GM21390 (cell line): ENCODE data around the gene DTX3L.
"Not testable (repeated sequence)": the region's sequence is repeated elsewhere in the genome, so short reads cannot be mapped to it uniquely, and the experiment has no call there.

ENCODE experiments used
- ATAC-seq: cut with Tn5 transposase; IDR thresholded peaks from one replicate; pipeline ENCODE4 v1.9.1; 2021; ENCODE audit not compliant: unreplicated experiment

Gene DTX3L

DNA sequence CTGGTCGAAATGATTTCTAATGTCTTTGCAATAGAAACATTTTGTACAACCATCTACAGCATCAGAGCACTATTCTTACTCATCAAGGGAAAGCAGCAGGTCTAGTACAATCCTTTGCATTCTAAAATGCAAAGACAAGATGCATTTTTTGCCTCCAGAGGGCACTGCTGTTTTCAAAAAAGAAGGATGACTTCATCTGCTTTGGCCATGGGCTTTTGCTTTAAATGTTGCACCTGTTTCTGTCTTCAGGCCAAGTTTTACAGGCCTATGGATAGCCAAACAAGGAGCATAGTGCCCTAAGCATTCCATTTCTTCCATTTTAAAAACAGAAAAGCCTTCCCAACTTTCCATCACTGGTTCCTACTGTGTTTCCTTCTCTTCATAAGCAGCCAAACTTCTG lies 3.5 kb upstream of the DTX3L start:
- ATAC-seq, result no peak

DNA sequence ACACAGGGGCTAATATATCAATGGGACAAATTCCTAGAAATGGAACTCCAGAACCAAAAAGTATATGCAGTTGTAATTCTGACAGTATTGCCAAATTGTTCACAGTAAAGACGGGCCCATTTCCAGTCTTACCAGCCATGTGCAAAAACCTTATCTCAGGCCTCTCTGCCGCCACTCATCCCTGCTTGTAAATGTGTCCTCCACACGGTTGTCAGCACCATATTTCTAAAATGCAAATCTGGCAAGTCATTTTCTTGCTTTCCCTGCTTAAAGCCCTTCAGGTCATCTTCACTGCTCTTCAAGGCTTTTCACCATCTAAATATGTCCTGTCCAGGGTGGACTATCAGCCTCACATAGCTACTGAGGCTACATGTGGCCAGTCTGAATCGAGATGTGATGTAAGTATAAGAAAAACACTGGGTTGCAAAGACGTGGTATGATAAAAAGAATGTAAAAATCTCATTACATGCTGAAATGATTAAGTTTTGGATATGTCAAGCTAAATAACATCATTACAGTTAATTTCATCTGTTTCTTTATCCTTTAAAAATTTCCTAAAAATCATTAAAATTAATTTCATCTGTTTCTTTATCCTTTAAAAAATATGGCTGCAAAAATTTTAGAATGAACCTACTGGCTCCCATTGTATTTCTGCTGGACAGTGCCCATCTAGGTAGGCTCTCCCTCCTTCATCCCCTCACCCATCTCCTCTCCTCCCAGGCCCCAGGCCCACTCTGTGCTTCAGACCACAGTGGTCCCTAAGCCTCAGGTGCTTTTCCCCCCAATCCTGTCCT lies 1.0 kb upstream of the DTX3L start:
- ATAC-seq, result no peak

DNA sequence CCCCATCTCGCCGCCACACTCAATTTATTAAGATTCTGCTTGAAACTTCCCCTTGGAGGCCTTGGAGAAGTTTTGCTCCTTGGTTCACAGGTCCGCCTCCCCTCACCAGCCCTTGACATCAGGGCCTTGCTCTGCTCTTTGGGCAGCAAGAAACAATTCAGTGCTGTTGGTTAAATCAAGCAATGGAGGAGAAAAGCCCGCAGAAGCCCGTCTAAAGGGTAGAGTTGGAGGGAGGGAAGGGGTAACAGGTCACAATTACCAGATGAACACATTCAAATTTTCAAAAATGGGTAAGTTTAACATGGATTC lies 467 bp upstream of the DTX3L start:
- no peak for ATAC-seq

DNA sequence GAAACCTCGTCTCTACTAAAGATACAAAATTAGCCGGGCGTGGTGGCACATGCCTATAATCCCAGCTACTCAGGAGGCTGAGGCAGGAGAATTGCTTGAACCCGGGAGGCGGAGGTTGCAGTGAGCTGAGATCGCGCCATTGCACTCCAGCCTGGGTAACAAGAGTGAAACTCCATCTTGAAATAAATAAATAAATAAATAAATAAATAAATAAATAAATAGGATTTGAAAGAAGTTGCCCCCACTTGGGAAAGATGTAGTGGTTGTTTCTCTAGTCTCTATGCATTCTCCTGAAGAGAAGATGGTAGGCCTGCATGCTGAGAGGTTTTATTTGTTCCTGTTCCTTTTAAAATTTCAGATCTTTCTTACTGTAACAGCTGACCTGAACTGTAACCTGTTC lies 4.0 kb downstream of the DTX3L start:
- not testable (repeated sequence) for ATAC-seq

DNA sequence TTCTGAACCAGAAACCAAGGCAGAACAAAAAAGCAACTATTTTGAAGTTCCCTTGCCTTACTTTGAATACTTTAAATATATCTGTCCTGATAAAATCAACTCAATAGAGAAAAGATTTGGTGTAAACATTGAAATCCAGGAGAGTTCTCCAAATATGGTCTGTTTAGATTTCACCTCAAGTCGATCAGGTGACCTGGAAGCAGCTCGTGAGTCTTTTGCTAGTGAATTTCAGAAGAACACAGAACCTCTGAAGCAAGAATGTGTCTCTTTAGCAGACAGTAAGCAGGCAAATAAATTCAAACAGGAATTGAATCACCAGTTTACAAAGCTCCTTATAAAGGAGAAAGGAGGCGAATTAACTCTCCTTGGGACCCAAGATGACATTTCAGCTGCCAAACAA lies 4.6 kb downstream of the DTX3L start:
- no peak for ATAC-seq

DNA sequence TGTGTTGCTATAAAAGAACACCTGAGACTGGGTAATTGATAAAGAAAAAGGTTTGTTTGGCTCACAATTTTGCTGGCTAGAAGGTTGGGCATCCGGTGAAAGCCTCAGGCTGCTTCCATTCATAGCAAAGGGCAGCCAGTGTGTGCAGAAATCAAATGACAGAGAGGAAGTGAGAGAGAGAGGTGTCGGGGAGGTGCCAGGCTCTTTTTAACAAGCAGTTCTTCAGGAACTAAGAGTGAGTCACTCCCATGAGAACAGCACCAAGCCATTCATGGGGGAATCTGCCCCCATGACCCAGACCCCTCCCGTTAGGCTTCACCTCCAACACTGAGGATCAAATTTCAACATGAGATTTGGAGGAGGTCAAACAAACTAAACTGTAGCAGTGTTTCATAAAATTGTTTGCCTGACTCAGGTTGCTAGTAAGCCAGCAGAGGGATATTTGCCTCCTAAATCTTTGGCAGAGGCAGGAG lies 8.8 kb downstream of the DTX3L start:
- peak; percentile 32 for ATAC-seq

DNA sequence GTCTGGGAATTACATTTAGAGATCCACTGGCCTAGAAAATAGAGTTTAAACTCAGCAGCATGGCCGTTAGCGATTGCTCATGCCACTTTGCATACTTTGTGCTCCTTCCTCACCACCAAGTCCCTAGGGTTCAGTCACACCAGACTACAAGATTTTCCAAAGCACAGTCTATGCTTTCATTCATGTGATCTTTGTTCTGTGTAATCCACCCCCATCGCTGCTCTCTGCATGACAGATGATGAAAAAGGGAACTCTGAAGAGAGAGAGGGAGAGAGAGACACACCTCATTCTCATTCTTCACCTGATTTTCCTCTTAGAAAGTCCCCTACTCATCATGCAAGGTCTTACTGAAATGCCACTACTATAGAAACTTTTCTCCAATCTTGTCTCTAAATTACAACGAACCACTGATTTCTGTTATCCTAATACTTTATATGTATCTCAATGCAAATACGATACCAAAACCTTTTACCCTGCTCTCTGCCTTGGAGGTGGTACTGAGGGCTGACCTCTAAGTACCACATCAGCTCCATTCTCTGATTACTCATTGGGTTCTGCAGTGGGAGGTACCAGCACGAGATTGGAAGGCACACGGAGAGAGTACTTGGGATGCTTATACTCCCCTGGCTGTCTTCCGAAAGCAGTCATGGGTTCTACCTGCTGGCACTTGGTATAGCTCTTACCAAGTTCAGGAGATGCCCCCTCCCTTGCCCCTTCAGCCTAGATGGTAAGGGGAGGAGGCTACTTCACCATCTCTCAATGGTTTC lies 12.2 kb downstream of the DTX3L start:
- ATAC-seq, result peak; percentile 78

DNA sequence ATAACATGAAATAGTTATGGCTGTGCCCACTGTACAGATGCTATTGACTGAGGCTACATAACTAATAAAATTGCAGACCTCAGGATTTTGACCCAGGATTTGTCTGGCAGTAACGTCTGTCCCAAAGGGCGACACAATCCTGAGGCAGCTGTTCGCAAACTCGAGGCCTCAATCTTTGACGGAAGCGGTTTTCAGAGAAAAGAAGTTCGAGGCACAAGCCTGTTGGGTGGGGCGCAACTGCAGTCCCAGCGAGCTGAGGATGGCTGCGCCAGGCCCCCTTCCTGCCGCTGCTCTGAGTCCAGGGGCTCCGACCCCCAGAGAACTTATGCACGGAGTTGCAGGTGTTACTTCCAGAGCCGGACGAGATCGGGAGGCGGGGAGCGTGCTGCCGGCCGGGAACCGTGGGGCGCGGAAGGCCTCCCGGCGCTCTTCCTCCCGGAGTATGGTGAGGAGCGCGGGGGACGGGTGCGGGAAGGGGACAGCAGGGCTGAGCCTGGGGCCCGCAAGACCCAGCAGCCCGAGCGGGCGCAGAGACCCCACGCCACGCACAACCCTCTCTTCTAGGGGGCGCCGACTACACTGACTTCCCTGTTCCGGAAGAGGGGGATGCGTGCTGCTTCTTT lies 13.4 kb downstream of the DTX3L start, which contains the start of gene PARP15:
Gene PARP15 (plus strand): TSS at position 242 of the 623 bp plus-strand sequence. CDS start 18 bp downstream, at position 260.
- no peak for ATAC-seq

DNA sequence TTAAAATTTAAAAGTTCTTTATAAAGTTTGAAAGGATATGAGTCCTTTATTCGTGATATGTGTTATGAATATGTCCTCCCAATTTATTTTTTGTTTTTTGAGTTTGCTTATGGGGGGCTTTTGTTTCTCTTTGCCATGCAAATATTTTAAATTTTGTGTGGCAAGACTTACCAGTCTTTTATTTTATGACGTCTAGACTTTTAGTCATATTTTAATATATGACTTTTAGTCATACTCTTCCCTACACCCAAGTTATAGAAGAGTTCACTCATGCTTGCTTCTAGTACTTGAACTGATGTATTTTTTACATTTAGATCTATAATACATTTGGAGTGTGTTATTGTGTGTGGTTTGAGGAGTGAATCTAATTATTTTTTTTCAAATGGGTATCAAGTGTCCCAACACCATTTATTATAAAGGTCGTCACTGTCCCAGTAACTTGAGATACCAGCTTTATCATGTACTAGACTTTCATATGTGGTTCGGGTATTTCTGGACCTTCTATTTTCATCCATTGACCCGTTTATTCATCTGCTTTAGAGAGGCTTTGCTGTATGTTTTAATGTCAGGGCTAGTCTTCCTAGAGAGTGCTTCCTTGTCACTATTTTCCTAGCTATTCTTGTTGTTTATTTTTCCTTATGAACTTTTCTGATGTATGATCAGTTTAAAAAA lies 14.1 kb downstream of the DTX3L start:
- no peak for ATAC-seq

DNA sequence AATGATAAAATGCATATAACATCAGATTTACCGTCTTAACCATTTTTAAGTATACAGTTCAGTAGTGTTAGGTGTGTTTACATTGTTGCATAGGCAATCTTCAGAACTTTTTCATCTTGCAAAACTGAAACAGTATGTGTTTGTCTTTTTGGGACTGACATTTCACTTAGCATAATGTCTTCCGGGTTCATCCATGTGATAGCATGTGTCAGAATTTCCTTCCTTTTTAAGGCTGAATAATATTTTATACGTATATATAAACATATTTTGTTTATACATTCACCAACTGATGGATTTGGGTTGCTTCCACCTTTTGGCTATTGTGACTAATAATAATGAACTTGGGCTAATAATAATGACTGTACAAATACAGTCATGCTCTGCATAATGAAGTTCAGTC lies 16.3 kb downstream of the DTX3L start:
- no peak for ATAC-seq

DNA sequence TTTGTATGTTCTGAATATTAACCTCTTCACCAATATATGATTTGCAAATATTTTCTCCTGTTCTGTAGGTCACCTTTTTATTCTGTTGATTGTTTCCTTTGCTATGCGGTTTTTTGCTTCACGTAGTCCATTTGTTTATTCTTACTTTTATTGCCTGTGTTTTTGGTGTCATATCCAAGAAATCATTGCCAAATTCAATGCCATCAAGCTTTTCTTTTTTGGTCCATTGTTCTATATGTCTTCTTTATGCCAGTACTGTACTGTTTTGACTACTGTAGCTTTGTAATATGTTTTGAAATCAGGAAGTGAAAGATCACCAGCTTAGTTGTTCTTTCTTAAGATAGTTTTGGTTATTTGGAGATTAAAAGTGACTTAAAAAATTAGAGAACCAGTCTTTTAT lies 17.5 kb downstream of the DTX3L start:
- ATAC-seq, result no peak

DNA sequence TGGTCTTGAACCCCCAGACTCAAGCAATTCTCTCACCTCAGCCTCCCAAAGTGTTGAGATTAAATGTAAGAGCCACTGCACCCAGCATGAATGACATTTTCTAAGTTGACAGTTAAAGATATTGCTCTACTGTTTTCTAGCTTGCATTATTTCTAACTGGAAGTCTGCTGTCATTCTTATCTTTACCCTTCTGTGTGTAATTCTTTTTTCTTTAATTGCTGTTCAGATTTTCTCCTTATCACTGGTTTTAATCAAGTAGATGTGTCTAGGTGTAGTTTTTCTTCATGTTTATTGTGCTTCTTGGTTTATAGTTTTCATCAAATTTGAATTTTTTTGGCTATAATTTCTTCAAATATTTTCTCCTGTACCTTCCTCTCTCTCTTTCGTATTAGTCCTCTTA lies 18.3 kb downstream of the DTX3L start:
- ATAC-seq, result no peak

DNA sequence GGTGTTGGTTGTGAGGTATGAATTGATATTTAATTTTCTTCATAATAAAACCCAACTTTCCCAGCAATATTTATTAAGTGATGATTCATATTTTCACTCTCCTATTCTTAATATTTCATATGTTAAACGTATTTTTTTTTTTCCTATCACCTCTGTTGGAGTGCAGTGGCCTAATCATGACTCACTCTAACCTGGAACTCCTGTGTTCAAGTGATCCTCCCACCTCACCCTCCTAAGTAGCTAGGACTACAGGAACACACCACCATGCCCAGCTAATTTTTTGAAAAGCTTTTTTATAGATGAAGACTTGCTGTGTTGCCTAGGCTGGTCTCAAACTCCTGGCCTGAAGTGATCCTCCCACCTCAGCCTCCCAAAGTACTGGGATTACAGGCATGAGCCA lies 22.0 kb downstream of the DTX3L start:
- ATAC-seq, result no peak

DNA sequence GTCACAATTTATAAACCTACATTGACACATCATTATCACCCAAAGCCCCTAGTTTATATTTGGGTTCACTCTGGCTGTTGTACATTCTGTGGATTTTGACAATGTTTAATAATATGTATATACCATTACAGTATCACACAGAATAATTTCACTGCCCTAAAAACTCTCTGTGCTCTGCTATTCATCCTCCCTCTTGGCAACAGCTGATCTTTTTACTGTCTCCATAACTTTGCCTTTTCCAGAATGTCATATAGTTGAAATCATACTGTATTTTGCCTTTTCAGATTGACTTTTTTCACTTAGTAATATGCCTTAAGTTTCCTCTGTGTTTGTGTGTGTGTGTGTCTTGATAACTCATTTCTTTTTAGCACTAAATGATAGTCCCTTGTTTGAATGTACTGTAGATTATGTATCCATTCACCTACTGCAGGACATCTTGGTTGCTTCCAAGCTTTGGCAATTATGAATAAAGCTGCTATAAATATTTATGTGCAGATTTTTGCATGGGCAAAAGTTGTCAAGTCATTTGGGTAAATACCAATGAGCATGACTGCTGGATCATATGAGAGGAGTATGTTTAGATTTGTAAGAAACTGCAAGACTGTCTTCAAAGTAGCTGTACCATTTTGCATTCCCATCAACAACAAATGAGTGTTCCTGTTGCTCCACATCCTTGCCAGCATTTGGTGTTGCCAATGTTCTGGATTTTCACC lies 22.8 kb downstream of the DTX3L start:
- no peak for ATAC-seq

DNA sequence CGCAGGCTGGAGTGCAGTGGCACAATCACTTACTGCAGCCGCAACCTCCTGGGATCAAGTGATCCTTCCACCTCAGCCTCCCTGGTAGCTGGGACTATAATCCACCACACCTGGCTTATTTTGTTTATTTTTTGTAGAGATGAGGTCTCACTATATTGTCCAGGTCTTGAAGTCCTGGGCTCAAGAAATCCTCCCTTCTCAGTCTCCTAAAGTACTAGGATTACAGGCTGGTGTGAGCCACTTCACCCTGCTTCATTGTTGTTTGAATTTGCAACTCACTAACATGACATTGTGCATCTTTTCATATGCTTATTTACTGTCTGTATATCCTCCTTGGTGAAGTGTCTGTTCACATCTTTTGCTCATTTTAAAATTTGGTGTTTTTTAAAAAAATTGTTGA lies 23.4 kb downstream of the DTX3L start:
- no peak for ATAC-seq

DNA sequence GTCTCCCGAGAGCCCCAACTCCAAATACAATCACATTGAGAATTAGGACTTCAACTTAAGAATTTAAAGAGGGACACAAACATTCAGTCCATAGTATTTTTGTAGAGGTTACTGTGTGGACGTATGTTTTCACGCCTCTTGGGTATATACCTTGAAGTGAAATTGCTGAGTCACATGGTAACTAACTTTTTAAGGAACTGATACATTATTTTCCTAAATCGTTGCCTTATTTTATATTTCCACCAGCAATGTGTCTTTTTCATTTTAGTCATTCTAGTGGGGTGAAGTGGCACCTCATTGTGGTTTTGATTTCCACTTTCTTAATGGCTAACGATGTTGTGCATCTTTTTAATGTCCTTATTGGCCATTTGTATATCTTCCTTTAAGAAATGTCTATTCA lies 25.2 kb downstream of the DTX3L start:
- peak; percentile 49 for ATAC-seq

DNA sequence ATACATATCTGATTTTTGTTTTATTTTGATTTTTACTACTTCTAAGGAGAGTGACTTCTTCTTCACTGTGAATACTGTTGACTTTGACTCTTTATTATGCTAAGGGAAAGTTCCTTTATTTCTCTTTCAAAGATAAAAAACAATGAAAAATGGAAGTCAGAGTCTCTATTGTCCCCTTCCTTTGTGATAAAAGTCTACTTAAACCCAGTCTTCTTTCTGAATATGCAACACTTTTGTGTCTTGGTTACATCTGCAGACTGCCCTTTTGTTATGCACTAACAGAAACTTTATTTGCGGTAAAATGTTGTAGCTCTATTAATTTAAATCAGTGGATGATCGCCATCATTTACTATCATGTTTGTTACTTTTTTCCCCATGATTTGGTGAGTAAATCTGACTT lies 26.5 kb downstream of the DTX3L start:
- no peak for ATAC-seq

DNA sequence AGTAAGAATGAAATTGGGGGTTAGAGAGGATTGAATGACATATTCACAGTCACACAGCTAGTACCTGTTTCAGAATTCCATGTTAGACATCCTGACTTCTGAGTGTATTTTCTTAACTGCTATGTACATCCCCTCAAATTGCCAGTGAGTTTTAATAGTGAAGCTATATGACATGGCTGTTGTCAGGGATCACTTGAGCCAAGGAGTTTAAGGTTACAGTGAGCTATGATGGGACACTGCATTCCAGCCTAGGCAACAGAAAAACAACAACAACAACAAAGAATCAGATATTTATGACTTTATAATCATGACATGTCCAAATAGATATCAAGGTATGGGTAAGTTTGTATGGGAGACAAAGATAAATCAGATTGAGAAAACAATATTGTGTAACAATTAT lies 29.9 kb downstream of the DTX3L start:
- no peak for ATAC-seq

DNA sequence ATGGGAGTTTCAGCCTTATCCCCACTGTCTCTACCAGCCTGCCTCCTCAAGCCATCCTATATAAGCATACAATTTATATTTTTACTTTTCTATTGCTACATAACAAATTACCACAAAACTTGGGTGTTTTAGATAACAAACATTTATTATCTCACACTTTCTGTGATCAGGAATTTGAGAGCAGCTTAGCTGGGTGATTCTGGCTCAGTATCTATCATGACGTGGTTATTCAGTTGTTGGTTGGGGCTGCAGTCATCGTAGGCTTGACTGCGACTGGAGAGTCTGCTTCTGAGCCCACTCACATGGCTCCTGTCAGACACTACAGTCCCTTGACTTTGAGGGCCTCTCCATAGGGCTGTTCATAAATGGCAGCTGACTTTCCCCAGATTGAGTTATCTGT lies 34.0 kb downstream of the DTX3L start:
- ATAC-seq, result no peak

DNA sequence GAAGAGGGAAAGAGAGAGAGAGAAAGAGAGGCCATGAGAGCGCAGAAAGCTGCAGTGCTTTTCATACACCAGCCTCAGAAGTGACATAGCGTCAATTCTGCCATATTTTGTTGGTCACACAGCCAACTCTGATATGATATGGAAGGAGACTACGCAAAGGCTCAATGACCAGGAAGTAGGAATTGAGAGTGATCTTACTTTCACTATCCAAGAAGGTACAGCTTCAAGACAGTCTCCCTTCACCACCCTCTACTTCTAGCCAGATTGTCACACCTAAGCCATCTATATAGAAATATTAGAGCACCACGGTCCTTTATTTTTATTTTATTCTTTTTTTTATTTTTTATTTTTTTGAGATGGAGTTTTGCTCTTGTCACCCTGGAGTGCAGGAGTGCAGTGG lies 34.4 kb downstream of the DTX3L start:
- ATAC-seq, result no peak
